HuH-7 (cell line): ENCODE measurements around the gene PRG2.
"Not testable (repeated sequence)": the region's sequence is repeated elsewhere in the genome, so short reads cannot be mapped to it uniquely, and the experiment has no call there.

ENCODE experiments used
- DNase-seq: peaks from one replicate; pipeline ENCODE4 v3.0.0; 2011; ENCODE audit warnings: low spot score

The PRG2 gene

GRCh38 chr11:57345555-57346211, 44.8 kb downstream of the PRG2 start:
- DNase-seq: peak; percentile 66

GRCh38 chr11:57344826-57345225, 45.6 kb downstream of the PRG2 start:
- no peak for DNase-seq

- DNase-seq: no peak
These were observed 46.6 kb downstream of the PRG2 start for GRCh38 chr11:57343825-57344224.

- DNase-seq: no peak
These were observed 47.7 kb downstream of the PRG2 start for GRCh38 chr11:57342702-57343101.

- DNase-seq: no peak
These were observed 49.1 kb downstream of the PRG2 start for GRCh38 chr11:57341250-57341808.

- peak; percentile 69 for DNase-seq
These were observed 50.3 kb downstream of the PRG2 start for GRCh38 chr11:57340039-57340615.

- DNase-seq: no peak
These were observed 51.1 kb downstream of the PRG2 start for GRCh38 chr11:57339328-57339727.

- no peak for DNase-seq
These were observed 52.3 kb downstream of the PRG2 start, which contains the start of gene P2RX3 for GRCh38 chr11:57338142-57338541. Gene P2RX3 (plus strand): TSS chr11:57338352. CDS start chr11:57338551, 199 bp downstream.

- DNase-seq: not testable (repeated sequence)
These were observed 53.6 kb downstream of the PRG2 start for GRCh38 chr11:57336856-57337255.
